B cell (primary cell): ENCODE results near the gene ANKRD24. TPM values are rescaled to one million over a fixed set of nuclear protein-coding genes. Genes with fewer than 3 reads are reported as not detected.

ENCODE experiments used
- ATAC-seq: fragments of 200-7000 bp; cut with Tn5 transposase; one replicate; pipeline ENCODE4 v1.10.0; 2021; ENCODE audit warnings: low read depth, mild to moderate bottlenecking, moderate number of reproducible peaks, moderate library complexity
- CTCF ChIA-PET: fragments of 350-600 bp; sonication (Branson Sonifier 250); formaldehyde crosslinking; loops from one replicate; lab custom pipeline; 2021; ENCODE audit warnings: antibody characterized with exemption, inconsistent platforms; lab: Charles Lee
- POLR2A ChIA-PET: fragments of 350-600 bp; sonication (Branson Sonifier 250); formaldehyde crosslinking; loops from one replicate; lab custom pipeline; 2021; ENCODE audit warnings: antibody characterized with exemption; lab: Charles Lee
- DNase-seq: peaks from one replicate; pipeline ENCODE4 v3.0.0; 2013
- H2AFZ ChIP-seq: 2 replicates; pipeline ENCODE4 v1.6.1; 2012; ENCODE audit warnings: mild to moderate bottlenecking, low read depth, low read length; ENCODE audit not compliant: insufficient read depth, poor library complexity, severe bottlenecking
- H3K27ac ChIP-seq, 2 donors: 1 replicate in 1 of 2; 2 replicates in 1 of 2; pipeline ENCODE4 v1.5.1; 2012 to 2013; ENCODE audit warnings: low read length in 2 of 2, mild to moderate bottlenecking in 2 of 2, moderate library complexity in 1 of 2
- H3K27me3 ChIP-seq, 4 experiments: fragments of 200-600 bp in 1 of 4; sonication (generic) in 1 of 4; replicated peaks in 1 of 4; 1 replicate in 2 of 4; 2 replicates in 2 of 4; pipeline versions ENCODE4 v1.6.1 to v1.7.0; 2013 to 2016; ENCODE audit warnings: low read length in 3 of 4, mild to moderate bottlenecking in 2 of 4, mixed read lengths in 1 of 4, moderate library complexity in 1 of 4; ENCODE audit not compliant: insufficient read depth in 4 of 4, control insufficient read depth in 3 of 4; ENCODE audit errors: control extremely low read depth in 1 of 4
- H3K36me3 ChIP-seq, 2 experiments: replicated peaks in 1 of 2; 1 replicate in 1 of 2; 2 replicates in 1 of 2; pipeline versions ENCODE4 v1.6.1 to v1.7.1; 2013; ENCODE audit warnings: low read length in 1 of 2; ENCODE audit not compliant: insufficient read depth in 2 of 2, control insufficient read depth in 1 of 2; ENCODE audit errors: control extremely low read depth in 1 of 2, extremely low read depth in 1 of 2
- H3K4me1 ChIP-seq, 2 donors: fragments of 200-600 bp in 1 of 2; sonication (generic) in 1 of 2; 1 replicate in 1 of 2; 2 replicates in 1 of 2; pipeline versions ENCODE4 v1.5.1 to v1.6.1; 2013 to 2017; ENCODE audit warnings: low read length in 2 of 2; ENCODE audit not compliant: control insufficient read depth in 2 of 2, insufficient read depth in 2 of 2
- H3K4me2 ChIP-seq: replicated peaks from 2 replicates; pipeline ENCODE3; 2012; ENCODE audit warnings: mild to moderate bottlenecking, low read depth, low read length; ENCODE audit not compliant: poor library complexity, severe bottlenecking
- H3K4me3 ChIP-seq, 5 experiments: fragments of 200-600 bp in 1 of 5; sonication (generic) in 1 of 5; 1 replicate in 3 of 5; 2 replicates in 2 of 5; pipeline versions ENCODE4 v1.5.1 to v1.7.0; 2011 to 2016; ENCODE audit warnings: low read length in 4 of 5, mild to moderate bottlenecking in 4 of 5, low read depth in 2 of 5, control low read depth in 1 of 5, moderate library complexity in 1 of 5; ENCODE audit not compliant: insufficient read depth in 1 of 5; ENCODE audit errors: control extremely low read depth in 1 of 5, extremely low read depth in 1 of 5
- H3K79me2 ChIP-seq: fragments of 200-600 bp; sonication (generic); one replicate; pipeline ENCODE4 v1.6.0; 2016; ENCODE audit warnings: low read length; ENCODE audit not compliant: control insufficient read depth, insufficient read depth
- H3K9ac ChIP-seq: fragments of 200-600 bp; sonication (generic); 2 replicates; pipeline ENCODE4 v1.6.1; 2017; ENCODE audit warnings: mild to moderate bottlenecking, low read length, moderate library complexity
- H3K9me3 ChIP-seq, 3 donors: one replicate each; pipeline versions ENCODE4 v1.6.1 to v1.7.1; 2013; ENCODE audit warnings: low read length in 2 of 3; ENCODE audit not compliant: control insufficient read depth in 2 of 3, insufficient read depth in 1 of 3; ENCODE audit errors: control extremely low read depth in 1 of 3
- H4K20me1 ChIP-seq: 2 replicates; pipeline ENCODE4 v1.6.0; 2012; ENCODE audit warnings: mild to moderate bottlenecking, low read length; ENCODE audit not compliant: insufficient read depth, control insufficient read depth, poor library complexity, severe bottlenecking
- H3K27ac Mint-ChIP-seq: one replicate; pipeline ENCODE4 v1.8.0; 2021; ENCODE audit warnings: mixed read lengths
- H3K27me3 Mint-ChIP-seq: one replicate; pipeline ENCODE4 v1.8.0; 2021; ENCODE audit warnings: mixed read lengths
- H3K4me1 Mint-ChIP-seq: one replicate; pipeline ENCODE4 v1.8.0; 2021; ENCODE audit warnings: mixed read lengths
- H3K4me3 Mint-ChIP-seq: one replicate; pipeline ENCODE4 v1.8.0; 2021; ENCODE audit warnings: mixed read lengths
- H3K9me3 Mint-ChIP-seq: one replicate; pipeline ENCODE4 v1.8.0; 2022; ENCODE audit warnings: mixed read lengths; ENCODE audit not compliant: insufficient read depth
- EZH2 ChIP-seq: IDR thresholded peaks from 2 replicates; pipeline ENCODE4 v1.6.1; 2012; ENCODE audit warnings: borderline replicate concordance, low read depth, mild to moderate bottlenecking, moderate library complexity, low read length; ENCODE audit not compliant: insufficient read depth, poor library complexity, severe bottlenecking
- WGBS: methylation state at CpG from one replicate; pipeline ENCODE4 v1.1.5; 2013; ENCODE audit warnings: missing lambda C conversion rate; ENCODE audit not compliant: insufficient coverage; 5-methylcytosine and 5-hydroxymethylcytosine counted together
- intact Hi-C: fragments of 100-400 bp; cut with micrococcal nuclease; formaldehyde crosslinking; loops from one replicate; pipeline ENCODE4 v1.10.0; 2022
- polyA plus RNA-seq: library from polyadenylated mRNA; depleted of rRNA; stranded (reverse); fragments of >200 nt; gene quantifications from 2 replicates; pipeline ENCODE4 v1.2.3, GENCODE V29; 2012
- total RNA-seq, 2 donors: library from RNA; stranded (reverse); fragments of 120-200 nt in 1 of 2; gene quantifications; 1 replicate in 1 of 2; 2 replicates in 1 of 2; pipeline versions ENCODE4 v1.2.3 to v1.2.4, GENCODE V29; 2013 to 2022
- TF ChIP-seq, protein P1 (sequence below): fragments of 200-600 bp; IDR thresholded peaks from one replicate; pipeline ENCODE4 v1.8.0; 2022; ENCODE audit warnings: antibody characterized with exemption, mild to moderate bottlenecking

The ANKRD24 gene
- total and polyA plus RNA-seq, 2 donors (not counting 1 experiment from before 2014, with no cell fraction given) = 0.37 to 1.5 TPM

DNA sequence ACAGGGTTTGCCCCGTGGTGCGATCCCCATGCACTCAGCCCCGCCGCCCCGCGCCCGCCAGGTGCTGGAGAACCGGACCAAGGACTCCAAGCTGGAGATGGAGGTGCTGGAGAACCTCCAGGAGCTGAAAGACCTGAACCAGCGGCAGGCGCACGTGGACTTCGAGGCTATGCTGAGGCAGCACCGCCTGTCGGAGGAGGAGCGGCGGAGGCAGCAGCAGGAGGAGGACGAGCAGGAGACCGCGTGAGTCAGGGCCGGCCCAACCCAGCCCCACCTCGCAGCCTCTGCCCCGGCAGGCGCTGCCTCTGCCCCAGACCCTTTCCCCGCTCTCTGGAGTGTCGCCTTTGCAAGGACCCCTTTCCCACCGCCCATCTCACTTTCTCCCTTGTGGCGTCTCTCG is 75.7 kb downstream of the ANKRD24 start:
- CTCF ChIA-PET = interaction anchor here (0.6 kb wide), 1 partner anchor 740 kb away, joined by 3 read pairs; no protein-coding TSS in a partner anchor

DNA sequence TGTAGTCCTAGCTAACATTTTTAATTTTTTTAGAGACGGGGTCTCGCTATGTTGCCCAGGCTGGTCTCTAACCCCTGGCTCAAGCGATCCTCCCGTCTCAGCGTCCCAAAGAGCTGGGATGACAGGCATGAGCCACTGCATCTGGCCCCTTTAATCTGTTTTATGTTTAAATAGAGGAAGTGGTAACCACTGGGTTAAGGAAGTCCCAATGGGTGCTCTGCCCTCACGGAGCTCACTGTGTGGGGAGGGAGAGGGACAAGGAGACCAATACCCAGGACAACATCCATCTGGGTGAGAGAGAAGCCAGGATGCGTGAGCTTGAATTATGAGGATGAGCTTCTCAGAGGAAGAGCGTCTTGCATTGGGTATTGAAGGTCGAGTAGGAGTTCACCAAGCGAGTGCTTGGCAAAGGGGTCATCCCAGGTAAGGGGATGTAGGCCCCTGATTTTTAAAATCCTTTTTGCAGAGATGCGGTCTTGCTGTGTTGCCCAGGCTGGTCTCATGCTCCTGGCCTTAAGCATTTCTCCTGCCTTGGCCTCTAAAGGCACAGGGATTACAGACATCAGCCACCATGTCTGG is 78.2 kb downstream of the ANKRD24 start:
- intact Hi-C loops = no loop called here
- Histone ChIP-seq H3K79me2 (no peaks in the 10 kb centered on the region), H2AFZ (no peak overlapping the region), H3K4me1 (no peaks in the 10 kb centered on the region), H3K4me3 (no peak overlapping the region), H3K36me3 (peaks cover 0 to 72% of the 10 kb centered on the region in 2 experiments), H3K27me3 (no peaks in the 10 kb centered on the region), H3K27ac (no peak overlapping the region), H4K20me1 (peaks cover 11% of the 10 kb centered on the region), H3K9ac (no peak overlapping the region), H3K4me2 (no peak overlapping the region), H3K9me3 (peaks cover 0 to 9% (median 0%) of the 10 kb centered on the region in 3 donors)
- WGBS = 89% methylated on average over 10 of the region's 11 CpGs
- Mint-ChIP-seq H3K4me3 (no peak overlapping the region), H3K27ac (no peak overlapping the region), H3K4me1 (peaks cover 4% of the 10 kb centered on the region), H3K27me3 (no peaks in the 10 kb centered on the region), H3K9me3 (no peaks in the 10 kb centered on the region)
- no peak for DNase-seq
- peak; percentile 36 for ATAC-seq
- no peak for TF ChIP-seq EZH2
- TF ChIP-seq, protein P1, sequence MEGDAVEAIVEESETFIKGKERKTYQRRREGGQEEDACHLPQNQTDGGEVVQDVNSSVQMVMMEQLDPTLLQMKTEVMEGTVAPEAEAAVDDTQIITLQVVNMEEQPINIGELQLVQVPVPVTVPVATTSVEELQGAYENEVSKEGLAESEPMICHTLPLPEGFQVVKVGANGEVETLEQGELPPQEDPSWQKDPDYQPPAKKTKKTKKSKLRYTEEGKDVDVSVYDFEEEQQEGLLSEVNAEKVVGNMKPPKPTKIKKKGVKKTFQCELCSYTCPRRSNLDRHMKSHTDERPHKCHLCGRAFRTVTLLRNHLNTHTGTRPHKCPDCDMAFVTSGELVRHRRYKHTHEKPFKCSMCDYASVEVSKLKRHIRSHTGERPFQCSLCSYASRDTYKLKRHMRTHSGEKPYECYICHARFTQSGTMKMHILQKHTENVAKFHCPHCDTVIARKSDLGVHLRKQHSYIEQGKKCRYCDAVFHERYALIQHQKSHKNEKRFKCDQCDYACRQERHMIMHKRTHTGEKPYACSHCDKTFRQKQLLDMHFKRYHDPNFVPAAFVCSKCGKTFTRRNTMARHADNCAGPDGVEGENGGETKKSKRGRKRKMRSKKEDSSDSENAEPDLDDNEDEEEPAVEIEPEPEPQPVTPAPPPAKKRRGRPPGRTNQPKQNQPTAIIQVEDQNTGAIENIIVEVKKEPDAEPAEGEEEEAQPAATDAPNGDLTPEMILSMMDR = no peak
- CTCF ChIA-PET = interaction anchor here (0.6 kb wide), 1 partner anchor 298 kb away, joined by 3 read pairs; no protein-coding TSS in a partner anchor
- POLR2A ChIA-PET = no interaction called here

More for the DNA sequence above, 75.7 kb downstream of the ANKRD24 start:
- peaks cover 7% of the 10 kb centered on the region for H3K79me2 ChIP-seq
- no peaks in the 10 kb centered on the region for H3K4me1 ChIP-seq
- H2AFZ ChIP-seq = no peak overlapping the region
- peaks cover 4 to 77% of the 10 kb centered on the region in 2 experiments for H3K36me3 ChIP-seq
- H3K27ac ChIP-seq = no peak overlapping the region
- Mint-ChIP-seq H3K27me3 (no peaks in the 10 kb centered on the region), H3K27ac (no peak overlapping the region), H3K9me3 (no peaks in the 10 kb centered on the region), H3K4me3 (no peak overlapping the region), H3K4me1 (peaks cover 2% of the 10 kb centered on the region)
- H4K20me1 ChIP-seq = peaks cover 17% of the 10 kb centered on the region
- intact Hi-C loops = no loop called here
- POLR2A ChIA-PET = no interaction called here
- DNase-seq = no peak
- H3K27me3 ChIP-seq = no peaks in the 10 kb centered on the region
- whole genome bisulfite sequencing = over 99% methylated on average over 28 of the region's 28 CpGs
- H3K9me3 ChIP-seq = peaks cover 0 to 23% (median 5%) of the 10 kb centered on the region in 3 donors
- H3K4me3 ChIP-seq = no peak overlapping the region
- ATAC-seq = no peak
- H3K4me2 ChIP-seq = no peak overlapping the region
- no peak overlapping the region for H3K9ac ChIP-seq
- TF ChIP-seq EZH2 = no peak
- TF ChIP-seq, protein P1 = no peak
